Prostate gland (tissue), 2 donors: ENCODE data around the gene POLG. TPM values are rescaled to one million over a fixed set of nuclear protein-coding genes. Genes with fewer than 3 reads are reported as not detected.

Experiments
- DNase-seq: peaks from one replicate; pipeline ENCODE4 v3.0.0-alpha.2; 2019; ENCODE audit warnings: low spot score
- H3K27ac ChIP-seq, 2 donors: fragments of 200-600 bp; sonication (generic); 2 replicates each; pipeline ENCODE4 v1.5.1; 2017 to 2019
- H3K27me3 ChIP-seq: fragments of 200-600 bp; sonication (generic); replicated peaks from 2 replicates; pipeline ENCODE4 v1.5.1; 2019; ENCODE audit not compliant: insufficient read depth
- H3K36me3 ChIP-seq, 2 donors: fragments of 200-600 bp; sonication (generic); 1 replicate in 1 of 2; 2 replicates in 1 of 2; pipeline versions ENCODE4 v1.5.1 to v1.8.1; 2017 to 2019
- H3K4me1 ChIP-seq: fragments of 200-600 bp; sonication (generic); replicated peaks from 2 replicates; pipeline ENCODE4 v1.5.1; 2019
- H3K4me3 ChIP-seq, 2 donors: fragments of 200-600 bp; sonication (generic); 2 replicates each; pipeline ENCODE4 v1.5.1; 2017 to 2019
- H3K9me3 ChIP-seq: fragments of 200-600 bp; sonication (generic); 2 replicates; pipeline ENCODE4 v1.5.1; 2017
- CTCF ChIP-seq, 4 experiments: fragments of 200-600 bp in 2 of 4; fragments of 450-650 bp in 2 of 4; sonication (generic) in 2 of 4; IDR thresholded peaks; 1 replicate in 3 of 4; 2 replicates in 1 of 4; pipeline ENCODE4 v1.5.1; 2016 to 2019; ENCODE audit warnings: antibody characterized with exemption in 4 of 4, mild to moderate bottlenecking in 2 of 4, moderate library complexity in 2 of 4
- POLR2A ChIP-seq: fragments of 450-650 bp; IDR thresholded peaks from one replicate; pipeline ENCODE4 v1.6.1; 2016; ENCODE audit warnings: antibody characterized with exemption, mild to moderate bottlenecking
- POLR2AphosphoS5 ChIP-seq: sonication (generic); formaldehyde crosslinking; IDR thresholded peaks from one replicate; pipeline ENCODE4 v1.6.1; 2017; ENCODE audit warnings: antibody characterized with exemption
- WGBS: methylation state at CpG from one replicate; pipeline ENCODE4 v1.1.5; 2018; 5-methylcytosine and 5-hydroxymethylcytosine counted together
- intact Hi-C: fragments of 100-400 bp; cut with DNase I; formaldehyde crosslinking; loops from one replicate; pipeline ENCODE4 v1.14.2; 2022
- total RNA-seq, 2 donors: library from RNA; depleted of rRNA; stranded (reverse); fragments of >200 nt; gene quantifications; one replicate each; pipeline ENCODE4 v1.1.0, GENCODE V29; 2016

POLG gene
- total RNA-seq, 2 donors from 2014 or later: 54.3 to 92.0 TPM

- DNase-seq: no peak
- 89% methylated on average over 4 of the region's 4 CpGs for WGBS
- no peaks in the 10 kb centered on the region for H3K9me3 ChIP-seq
- no peak overlapping the region for H3K4me3 ChIP-seq
- no peaks in the 10 kb centered on the region for H3K4me1 ChIP-seq
- H3K27me3 ChIP-seq: no peaks in the 10 kb centered on the region
- intact Hi-C loops: no loop called here
- TF ChIP-seq POLR2AphosphoS5 (no peak), CTCF (IDR thresholded peaks at IDR 0.05) (no peak)
- H3K27ac ChIP-seq: no peak overlapping the region
- H3K36me3 ChIP-seq: peaks cover 9 to 32% of the 10 kb centered on the region in 2 donors
Observed at GRCh38 chr15:89317186-89317720, 17.4 kb downstream of the POLG start.

GRCh38 chr15:89316504-89316903 is 18.1 kb downstream of the POLG start:
- TF ChIP-seq POLR2A: no peak
- TF ChIP-seq CTCF (IDR thresholded peaks at IDR 0.05): no peak
- no peak for TF ChIP-seq POLR2AphosphoS5
- no peaks in the 10 kb centered on the region for H3K27me3 ChIP-seq
- intact Hi-C loops: no loop called here
- DNase-seq: no peak
- no peaks in the 10 kb centered on the region for H3K9me3 ChIP-seq
- 87% methylated on average over 5 of the region's 5 CpGs for WGBS
- H3K36me3 ChIP-seq: peaks cover 7 to 24% of the 10 kb centered on the region in 2 donors
- H3K4me3 ChIP-seq: no peak overlapping the region
- H3K4me1 ChIP-seq: no peaks in the 10 kb centered on the region
- H3K27ac ChIP-seq: no peak overlapping the region

- intact Hi-C loops: no loop called here
- Histone ChIP-seq H3K36me3 (peaks cover 7 to 22% of the 10 kb centered on the region in 2 donors), H3K4me1 (no peaks in the 10 kb centered on the region), H3K4me3 (no peak overlapping the region), H3K9me3 (no peaks in the 10 kb centered on the region), H3K27ac (no peak overlapping the region), H3K27me3 (no peaks in the 10 kb centered on the region)
- no peak for DNase-seq
- TF ChIP-seq POLR2A (no peak), POLR2AphosphoS5 (no peak), CTCF (IDR thresholded peaks at IDR 0.05) (no peak)
- WGBS: 61% methylated on average over 2 of the region's 2 CpGs
Observed at GRCh38 chr15:89315375-89315929, 19.2 kb downstream of the POLG start.

GRCh38 chr15:89309993-89310392 is 24.6 kb downstream of the POLG start:
- 85% methylated on average over 2 of the region's 2 CpGs for WGBS

GRCh38 chr15:89308236-89308635 is 26.4 kb downstream of the POLG start:
- H3K27ac ChIP-seq: no peak overlapping the region
- H3K9me3 ChIP-seq: no peaks in the 10 kb centered on the region
- 62% methylated on average over 3 of the region's 3 CpGs for WGBS
- TF ChIP-seq CTCF (IDR thresholded peaks at IDR 0.05) (no peak), POLR2A (no peak), POLR2AphosphoS5 (no peak)
- no peak overlapping the region for H3K4me3 ChIP-seq
- intact Hi-C loops: no loop called here
- H3K36me3 ChIP-seq: no peaks in the 10 kb centered on the region
- H3K4me1 ChIP-seq: no peaks in the 10 kb centered on the region
- H3K27me3 ChIP-seq: no peaks in the 10 kb centered on the region
- no peak for DNase-seq

More at GRCh38 chr15:89309993-89310392, 24.6 kb downstream of the POLG start:
- no peak for TF ChIP-seq POLR2A
- intact Hi-C loops: no loop called here
- no peak overlapping the region for H3K27ac ChIP-seq
- DNase-seq: no peak
- no peaks in the 10 kb centered on the region for H3K9me3 ChIP-seq
- no peaks in the 10 kb centered on the region for H3K36me3 ChIP-seq
- no peaks in the 10 kb centered on the region for H3K27me3 ChIP-seq
- H3K4me1 ChIP-seq: no peaks in the 10 kb centered on the region
- no peak overlapping the region for H3K4me3 ChIP-seq
